Keratinocyte (primary cell): Measurements from ENCODE around the gene ADI1.

ENCODE experiments used
- CTCF ChIP-seq, 3 experiments: IDR thresholded peaks in 1 of 3; conservative IDR thresholded peaks in 1 of 3; optimal IDR thresholded peaks in 1 of 3; 2 replicates in 2 of 3; 3 replicates in 1 of 3; pipeline versions ENCODE3 to v1.5.1; 2011; ENCODE audit warnings: low read length in 3 of 3, mild to moderate bottlenecking in 3 of 3, moderate library complexity in 2 of 3, control low read depth in 1 of 3, inconsistent platforms in 1 of 3; ENCODE audit not compliant: insufficient read depth in 2 of 3; ENCODE audit errors: extremely low read depth in 1 of 3
- EZH2 ChIP-seq: IDR thresholded peaks from one replicate; pipeline ENCODE4 v1.6.1; 2012; ENCODE audit warnings: inconsistent platforms, mild to moderate bottlenecking, low read length, moderate library complexity

- TF ChIP-seq CTCF (optimal IDR thresholded peaks at IDR 0.05 in 1 of 3, IDR thresholded peaks at IDR 0.05 in 1 of 3, conservative IDR thresholded peaks at IDR 0.05 in 1 of 3; ENCODE audit: extremely low read depth in 1 of 3, insufficient read depth in 2 of 3, low read length in 3 of 3) (no peak), EZH2 (no peak)
These were observed 16.3 kb downstream of the ADI1 start for GRCh38 chr2:3503046-3503445.
